Pulmonary artery endothelial cell (primary cell): ENCODE data around the gene COX17. TPM values are rescaled to one million over a fixed set of nuclear protein-coding genes. Genes with fewer than 3 reads are reported as not detected.

ENCODE experiments used
- DNase-seq: peaks from one replicate; pipeline ENCODE4 v3.0.0-alpha.2; 2011; ENCODE audit warnings: low read depth, low spot score
- total RNA-seq: library from RNA; depleted of rRNA; stranded (reverse); fragments of >200 nt; gene quantifications from 2 replicates; pipeline ENCODE4 v1.2.3, GENCODE V29; 2014

Gene COX17
- total RNA-seq, 1 donor from 2014 or later = 24.1 TPM

DNA sequence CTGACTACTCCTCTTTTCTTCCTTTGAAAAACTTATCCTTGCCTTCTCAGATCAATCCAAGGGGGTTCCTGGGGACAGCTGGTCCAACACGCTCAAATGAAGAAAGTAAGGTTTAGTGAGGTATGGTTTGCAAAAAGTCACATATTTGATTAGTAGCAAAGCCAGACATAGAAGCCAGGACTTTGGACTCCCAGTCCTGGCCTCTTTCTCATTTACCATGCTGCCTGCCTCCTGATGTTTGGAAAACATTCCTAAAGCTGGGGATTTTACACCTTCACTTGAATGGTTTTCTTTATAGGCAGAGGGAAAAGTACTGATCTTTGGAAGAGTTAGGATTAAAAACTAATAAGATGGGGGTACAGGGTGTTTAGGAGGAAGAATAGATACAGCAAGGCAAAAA is 31.4 kb downstream of the COX17 start:
- DNase-seq = no peak

DNA sequence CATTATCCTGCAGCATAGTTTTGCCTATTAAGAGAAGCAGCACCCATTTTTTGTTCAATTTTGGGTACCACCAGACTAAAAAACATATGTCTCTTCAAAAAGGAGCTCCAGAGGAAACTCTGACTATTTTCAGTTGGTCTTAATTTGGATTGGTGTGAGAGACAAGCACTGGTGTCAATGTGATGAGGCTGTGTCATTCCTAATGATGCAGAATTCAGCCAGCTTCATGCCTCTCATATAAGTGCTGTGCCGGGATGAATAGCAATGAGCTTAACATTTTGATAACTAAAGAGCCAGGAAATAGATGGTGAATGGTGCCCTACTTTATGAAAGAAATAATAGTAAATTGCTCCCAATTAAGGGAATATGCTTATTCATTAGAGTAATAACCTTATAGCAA is 32.7 kb downstream of the COX17 start:
- DNase-seq = no peak

DNA sequence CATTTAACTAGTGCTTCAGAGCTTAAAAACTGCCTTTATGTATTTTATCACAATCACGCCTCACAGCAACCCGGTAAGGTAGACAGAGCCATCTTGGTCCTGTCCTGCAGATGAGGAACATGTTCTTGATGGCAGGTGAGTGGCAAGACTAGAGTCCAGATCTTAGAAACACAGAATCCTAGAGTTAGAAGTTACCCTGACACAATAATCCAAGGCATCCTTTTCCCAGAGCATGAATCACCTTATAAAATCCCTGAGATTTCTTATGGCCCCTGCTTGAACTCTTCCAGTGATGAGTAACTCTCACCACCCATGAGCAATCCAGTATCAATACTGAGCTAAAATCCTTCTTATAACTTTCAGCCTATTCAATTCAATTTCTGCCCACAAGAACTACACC is 33.7 kb downstream of the COX17 start:
- DNase-seq = no peak

DNA sequence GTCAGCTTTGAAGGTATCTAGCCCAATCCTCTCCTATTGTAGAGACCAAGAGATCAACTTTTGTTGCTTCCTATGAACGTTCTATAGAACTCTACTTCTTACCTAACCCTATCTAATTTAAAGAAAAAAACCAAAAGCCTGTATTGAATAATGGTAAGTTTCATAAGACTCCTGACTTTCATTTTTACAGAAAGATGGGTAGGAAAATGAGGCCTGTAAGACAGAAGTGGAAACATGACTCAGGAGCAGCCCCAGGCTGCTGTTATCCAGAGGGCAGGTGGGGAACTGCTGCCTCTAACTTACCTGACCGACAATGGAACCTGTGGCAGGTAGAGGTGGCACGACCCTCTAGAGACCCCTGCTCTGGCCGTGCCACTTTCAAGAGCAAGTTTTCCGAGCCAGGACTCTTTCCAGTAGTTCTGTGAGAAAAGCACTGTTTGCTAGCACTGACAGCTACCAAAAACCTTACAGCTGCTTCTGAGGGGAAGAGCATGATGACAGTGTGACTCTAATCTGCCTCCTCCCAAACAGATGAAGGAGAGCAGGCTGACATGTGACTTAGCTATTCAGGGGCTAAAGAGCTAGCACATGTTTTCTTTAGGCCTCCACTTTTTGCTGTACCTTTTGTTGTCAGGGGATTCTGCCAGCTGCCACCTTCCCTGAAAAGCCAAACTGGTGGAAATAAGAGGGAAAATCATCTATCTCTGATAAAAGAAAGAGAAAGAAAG is 34.3 kb downstream of the COX17 start:
- no peak for DNase-seq

DNA sequence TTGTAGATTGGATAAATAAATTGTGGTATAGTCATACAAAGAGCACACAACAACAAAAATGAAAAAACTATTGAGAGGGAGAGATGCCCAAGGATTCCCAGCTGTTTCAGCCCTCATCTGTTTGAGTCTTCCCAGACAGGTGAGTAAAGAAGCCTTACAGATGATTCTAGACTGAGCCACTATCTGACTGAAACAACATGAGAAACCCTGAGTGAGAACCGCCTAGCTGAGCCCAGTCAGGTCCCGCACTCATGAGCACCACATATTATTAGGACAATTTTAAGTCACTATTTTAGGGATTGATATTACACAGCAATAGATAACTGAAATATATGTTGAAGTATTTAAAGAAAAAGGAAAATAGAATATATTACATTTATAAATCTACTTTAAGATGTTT is 35.8 kb downstream of the COX17 start:
- no peak for DNase-seq

DNA sequence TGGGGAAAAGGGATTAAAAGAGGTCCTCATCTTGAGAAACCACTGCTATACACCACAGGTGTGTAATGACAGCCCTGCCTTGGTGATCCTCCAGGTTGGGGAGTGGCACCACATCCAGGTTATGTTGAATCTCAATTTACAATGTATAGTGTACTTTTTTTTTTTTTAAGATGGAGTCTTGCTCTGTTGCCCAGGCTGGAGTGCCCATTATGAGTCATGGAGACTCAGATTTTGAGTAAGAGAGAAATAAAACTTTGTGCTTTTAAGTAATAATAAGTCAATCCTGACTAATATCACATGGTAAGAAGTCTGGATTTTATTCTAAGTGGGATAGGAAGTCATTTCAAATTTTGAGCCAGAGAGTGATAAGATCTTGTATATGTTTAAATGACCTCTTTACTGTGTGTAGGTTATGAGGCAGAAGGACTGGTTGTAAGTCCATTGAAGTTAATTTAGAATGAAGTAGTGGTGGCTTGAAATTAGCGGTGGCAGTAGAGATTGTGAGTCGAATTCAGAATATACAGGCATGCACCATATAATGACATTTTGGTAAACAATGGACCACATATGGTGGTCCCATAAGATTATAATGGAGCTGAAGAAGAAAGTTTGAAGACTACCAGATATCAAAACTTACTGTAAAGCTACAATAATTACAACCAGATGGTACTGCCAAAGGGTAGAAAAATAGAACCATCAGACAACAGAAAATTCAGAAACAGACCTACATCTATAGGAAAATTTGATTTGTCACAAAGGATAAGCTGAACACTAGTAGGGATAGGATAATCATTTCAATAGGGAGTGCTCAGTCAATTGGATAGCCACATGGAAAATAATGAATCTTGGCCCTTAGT is 37.5 kb downstream of the COX17 start:
- DNase-seq = no peak

DNA sequence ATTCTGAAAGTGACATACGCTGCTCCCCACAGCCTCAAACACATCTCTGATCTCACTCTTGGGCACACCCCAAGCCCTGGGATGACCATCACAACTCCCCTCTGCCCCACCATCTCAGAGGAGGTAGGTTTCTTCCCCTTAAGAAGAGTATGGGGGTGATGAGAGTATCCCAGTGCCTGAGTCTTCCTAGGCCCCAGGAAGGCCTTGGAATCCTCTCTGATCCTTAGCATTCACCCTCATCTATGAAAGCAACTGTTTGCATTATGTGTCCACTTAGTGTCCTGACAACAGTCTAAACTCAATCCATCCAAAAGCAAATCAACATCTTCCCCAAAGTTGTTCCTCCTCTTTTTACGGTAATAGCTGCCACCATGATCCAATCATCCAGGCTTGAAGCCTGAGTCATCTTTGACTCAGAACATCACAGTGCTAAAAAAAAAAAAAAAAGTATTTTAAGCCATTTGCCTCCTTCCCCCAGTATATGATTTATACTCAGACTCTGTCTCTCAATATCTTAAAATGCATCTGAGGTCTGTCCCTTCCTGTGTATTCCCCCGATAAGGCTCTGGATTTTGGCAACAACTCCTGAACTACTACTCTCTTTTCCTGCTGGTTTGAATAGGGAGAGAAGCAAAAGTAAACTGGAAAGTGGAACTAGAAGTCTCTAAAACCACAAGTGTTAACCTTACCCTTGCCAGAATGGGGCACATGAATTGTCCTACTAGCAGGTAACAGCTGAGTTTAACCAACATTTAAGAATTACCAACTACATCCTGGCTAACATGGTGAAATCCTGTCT is 39.3 kb downstream of the COX17 start:
- peak; percentile 62 for DNase-seq

DNA sequence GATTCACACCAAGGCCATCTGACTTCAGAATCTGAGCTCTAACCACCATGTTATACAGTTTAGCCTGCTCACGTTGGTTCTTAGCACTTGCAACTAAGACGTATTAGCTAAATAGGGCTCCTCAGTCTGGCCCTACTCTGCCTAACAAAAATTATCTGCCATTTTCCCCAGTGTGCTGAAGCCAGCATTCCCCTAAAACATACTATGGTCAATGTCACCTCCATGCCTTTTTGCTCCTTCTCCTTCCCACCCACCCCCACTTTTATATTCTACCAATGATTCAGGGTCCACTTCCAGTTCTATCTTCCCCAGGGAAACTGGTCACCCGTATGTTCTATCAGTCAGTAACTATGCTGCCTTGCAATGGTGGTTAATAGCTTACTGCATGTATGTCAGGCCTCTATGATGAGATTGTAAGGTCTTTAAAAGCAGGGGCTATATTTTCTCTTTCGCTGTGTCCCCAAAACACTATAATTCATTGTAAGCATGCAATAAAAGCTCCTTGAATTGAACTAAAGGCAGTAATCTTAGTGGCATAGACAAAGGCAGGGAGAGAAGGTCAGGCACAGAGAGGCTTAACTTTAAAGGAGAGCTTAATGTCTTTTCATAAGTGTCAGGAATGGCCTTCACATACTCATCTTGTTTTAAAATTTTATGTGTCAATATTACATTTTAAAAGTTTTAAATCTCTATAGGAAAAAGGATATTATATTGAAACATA is 40.2 kb downstream of the COX17 start:
- no peak for DNase-seq

DNA sequence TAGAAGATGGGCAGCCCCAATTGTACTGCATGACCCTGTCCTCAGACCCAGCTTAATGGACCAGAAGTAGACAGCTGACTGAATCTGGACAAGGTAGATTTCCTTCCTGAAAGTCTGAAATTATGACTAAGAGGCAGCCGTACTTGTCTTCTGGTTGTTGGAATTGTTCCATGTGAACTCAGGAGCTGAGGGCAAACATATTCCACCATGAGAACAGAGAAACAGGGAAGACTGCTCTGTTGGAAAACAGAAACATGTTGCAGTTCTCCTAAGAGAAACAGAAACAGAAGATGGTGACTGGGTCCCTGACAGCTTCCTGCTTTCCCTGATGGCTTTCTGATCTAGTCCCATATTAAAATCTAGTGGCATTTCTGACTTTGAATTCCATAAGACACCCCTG is 41.0 kb downstream of the COX17 start:
- DNase-seq = peak; percentile 24

DNA sequence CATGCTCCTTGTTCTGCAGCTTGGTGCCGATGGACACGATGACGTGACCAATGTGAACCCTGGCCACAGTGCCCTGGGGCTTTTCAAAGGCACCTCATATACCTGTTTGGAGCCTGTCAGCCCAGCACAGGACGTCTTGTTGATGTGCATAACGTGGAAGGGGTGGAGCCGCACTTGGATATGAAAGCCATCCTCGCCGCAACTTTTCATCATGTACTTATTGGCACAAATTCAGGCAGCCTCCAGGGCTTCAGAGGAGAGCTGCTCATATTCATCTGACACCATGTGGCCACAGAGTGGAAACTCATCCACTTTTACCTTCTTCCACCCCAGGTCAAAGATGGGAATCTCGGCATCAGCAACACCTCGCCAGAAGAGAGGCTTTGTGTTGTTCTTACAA is 41.5 kb downstream of the COX17 start:
- no peak for DNase-seq

DNA sequence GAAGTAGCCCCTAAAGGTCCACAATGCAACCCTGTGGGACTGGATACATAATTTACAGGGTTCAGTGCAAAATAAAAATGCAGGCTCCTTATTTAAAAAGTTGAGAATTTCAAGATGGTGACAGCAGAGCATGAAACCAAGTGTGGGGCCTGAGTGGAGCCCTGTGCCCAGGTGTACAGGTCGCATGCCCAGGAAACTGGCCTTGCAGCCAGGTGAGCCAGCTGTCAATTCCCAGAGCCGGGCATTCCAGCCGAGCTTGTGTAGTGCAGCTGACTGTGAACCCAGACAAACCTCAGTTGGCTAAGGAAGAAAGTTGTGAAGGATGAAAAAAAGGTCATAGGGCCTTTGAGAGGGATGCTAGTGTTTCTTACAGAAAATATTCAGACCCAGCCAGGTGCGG is 44.4 kb downstream of the COX17 start:
- no peak for DNase-seq

DNA sequence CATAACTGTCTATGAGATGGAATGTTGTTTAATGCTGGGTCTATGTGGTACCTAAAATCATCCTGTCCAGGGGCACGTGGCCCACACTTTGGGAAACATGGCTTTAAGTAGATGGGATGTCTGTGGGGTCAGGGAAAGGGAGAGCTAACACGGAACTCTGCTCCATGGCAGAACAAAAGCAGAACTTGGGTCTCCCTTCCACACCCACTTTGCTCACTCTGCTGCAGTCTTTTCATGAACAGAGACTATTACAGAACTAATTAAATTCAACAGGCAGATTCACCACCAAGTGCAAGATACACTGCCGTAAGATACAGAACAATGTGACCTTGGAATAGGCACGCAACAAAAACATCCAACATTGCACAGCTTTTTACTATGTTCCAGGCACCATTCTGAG is 45.0 kb downstream of the COX17 start:
- no peak for DNase-seq

DNA sequence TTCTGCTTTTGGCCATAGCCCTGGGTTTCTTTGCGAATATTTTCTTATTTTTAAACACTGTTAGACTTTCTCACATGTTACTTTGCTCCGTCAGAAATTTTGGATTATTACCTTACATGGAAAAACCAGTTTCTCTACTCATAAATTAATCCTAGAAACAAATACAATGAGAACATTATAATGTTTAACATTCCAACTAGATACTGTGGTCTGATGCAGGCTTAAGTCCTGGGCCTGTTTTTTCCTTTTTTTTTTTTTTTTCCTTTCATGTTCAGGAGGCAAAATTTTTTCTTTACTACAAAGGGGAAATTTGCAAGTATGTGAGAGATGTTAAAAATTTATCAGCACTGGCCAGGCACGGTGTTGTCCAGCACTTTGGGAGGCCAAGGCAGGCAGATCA is 45.7 kb downstream of the COX17 start:
- DNase-seq = no peak

DNA sequence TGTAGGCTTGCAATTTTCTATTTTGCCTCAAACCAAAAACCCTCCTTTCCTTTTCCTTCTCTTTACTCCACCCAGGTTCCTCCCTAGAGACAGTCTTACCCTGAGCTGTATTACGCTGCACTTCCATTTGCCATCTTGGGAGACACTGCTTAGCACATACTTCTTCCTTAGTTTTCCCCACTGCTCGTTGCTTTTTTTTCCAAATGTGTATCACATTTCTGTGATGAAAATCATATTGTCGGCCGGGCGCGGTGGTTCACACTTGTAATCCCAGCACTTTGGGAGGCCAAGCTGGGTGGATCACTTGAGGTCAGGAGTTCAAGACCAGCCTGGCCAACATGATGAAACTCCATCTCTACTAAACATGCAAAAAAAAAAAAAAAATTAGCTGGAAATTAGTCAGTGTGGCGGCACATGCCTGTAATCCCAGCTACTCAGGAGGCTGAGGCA is 46.3 kb downstream of the COX17 start:
- no peak for DNase-seq

DNA sequence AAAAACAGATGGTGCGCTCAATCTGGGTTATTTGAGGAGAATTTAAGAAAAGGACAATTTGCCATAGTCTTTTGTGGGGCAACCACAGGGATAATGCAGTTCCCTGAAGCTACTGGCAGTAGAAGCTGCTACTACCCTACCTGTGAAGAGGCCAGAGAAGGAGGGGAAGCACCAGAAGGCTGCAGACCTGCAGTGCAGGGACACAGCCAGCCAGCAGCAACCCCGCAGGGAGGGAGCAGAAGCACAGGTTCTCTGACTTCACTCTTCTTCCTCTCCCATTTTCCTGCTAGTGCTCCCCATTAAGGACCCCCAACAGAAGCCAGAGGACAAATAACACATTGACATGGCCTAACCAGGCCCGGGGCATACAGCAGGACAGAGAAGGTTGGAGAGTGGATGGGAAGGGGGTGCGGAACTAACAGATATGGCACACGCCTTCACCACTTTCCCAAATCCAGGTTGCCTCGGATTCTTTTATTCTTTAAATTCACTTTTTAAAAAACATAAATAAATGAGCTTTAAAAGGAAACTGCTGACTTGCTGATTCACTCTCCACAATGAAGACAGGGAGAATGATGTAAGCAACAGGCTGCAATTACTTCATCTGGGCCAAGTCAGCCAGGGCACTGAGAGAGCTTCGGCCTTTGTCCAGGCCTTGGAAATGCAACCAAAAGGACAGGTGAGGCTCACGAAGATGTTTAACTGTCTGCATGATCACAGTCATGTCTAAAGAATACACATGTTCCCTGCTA is 46.9 kb downstream of the COX17 start:
- DNase-seq = peak; percentile 36

DNA sequence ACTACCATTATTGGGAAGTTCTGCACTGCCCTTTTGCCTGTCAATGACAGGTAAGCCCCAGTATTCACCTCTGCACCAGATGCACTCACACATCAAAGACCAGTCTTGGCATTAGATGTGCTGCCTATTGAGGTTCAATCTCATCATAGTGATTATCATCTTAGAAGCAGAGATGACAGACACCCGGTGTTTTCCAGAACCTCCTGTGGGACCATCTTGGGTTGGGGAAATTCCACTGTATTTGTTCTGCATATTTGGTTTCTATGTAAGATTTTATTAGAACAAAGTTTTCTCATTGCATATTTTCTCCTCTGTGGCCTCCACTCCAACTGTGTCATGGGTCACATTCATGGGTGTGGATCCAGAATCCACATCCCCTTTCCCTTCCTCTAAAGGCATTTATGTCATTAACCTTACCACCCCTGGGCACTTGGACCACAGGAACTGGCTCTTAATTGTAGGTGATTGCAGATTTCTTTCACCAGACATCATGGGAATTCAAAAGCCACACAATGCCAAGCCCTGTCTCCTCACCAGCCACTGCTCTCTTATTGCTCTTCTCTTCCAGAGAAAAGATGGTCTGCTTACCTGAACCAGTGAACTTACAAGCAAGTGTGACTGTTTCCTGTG is 48.3 kb downstream of the COX17 start:
- no peak for DNase-seq

DNA sequence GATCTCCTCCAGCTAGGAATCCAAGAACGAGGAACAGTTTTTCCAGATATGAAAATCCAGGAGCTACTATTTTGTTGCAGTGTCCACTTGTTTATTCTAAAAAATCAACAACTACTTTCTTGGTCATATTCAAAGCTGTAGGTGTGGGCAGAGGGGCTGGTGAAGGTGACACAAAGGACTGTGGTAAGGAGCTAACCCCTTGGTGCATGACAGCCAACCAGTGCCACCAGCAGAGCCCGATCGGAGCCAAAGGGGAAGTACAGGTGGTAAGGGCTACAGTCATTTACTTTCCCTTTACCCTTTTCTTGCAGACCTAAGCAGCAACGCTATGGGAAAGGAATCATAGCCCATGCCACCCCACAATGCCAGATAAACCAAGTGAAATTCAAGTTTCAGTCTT is 48.8 kb downstream of the COX17 start:
- DNase-seq = no peak

DNA sequence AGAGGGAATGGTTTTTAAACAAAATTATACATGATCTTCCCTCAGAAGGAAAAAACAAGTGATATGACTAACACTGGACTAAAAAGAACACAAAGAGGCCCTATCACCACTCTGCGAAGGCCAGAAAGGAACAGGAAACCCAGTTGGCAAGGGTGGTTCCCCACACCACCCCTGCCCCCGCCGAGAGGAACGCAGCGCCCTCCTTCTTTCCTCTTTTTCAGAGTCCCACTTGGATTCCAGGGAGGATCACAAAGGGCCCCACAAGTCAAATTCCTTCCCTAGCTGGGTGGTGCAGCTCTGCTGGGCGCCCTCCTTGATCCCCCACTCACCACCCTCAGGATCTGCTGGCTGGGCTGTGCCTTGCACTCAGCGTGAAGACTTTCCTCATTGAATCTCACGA is 49.7 kb downstream of the COX17 start:
- peak; percentile 37 for DNase-seq

DNA sequence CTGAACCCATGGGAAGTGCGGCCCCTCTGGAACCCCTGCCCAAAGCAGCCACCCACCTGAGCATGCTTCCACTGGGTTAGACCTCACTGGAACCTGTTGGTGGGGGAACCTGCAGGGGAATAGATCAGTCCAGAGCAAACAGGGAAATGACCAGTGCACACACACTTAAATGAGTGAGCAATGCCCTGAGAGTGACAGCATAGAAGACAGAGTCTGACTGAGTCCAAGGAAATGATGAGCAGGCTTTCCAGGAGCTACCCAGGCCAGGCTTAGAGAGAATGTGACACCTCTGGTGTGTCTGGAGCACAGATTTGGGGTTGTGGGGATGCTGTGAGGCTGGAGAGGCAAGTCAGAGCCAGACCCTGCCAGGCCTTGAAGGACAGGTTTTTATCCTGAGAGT is 51.0 kb downstream of the COX17 start:
- no peak for DNase-seq

DNA sequence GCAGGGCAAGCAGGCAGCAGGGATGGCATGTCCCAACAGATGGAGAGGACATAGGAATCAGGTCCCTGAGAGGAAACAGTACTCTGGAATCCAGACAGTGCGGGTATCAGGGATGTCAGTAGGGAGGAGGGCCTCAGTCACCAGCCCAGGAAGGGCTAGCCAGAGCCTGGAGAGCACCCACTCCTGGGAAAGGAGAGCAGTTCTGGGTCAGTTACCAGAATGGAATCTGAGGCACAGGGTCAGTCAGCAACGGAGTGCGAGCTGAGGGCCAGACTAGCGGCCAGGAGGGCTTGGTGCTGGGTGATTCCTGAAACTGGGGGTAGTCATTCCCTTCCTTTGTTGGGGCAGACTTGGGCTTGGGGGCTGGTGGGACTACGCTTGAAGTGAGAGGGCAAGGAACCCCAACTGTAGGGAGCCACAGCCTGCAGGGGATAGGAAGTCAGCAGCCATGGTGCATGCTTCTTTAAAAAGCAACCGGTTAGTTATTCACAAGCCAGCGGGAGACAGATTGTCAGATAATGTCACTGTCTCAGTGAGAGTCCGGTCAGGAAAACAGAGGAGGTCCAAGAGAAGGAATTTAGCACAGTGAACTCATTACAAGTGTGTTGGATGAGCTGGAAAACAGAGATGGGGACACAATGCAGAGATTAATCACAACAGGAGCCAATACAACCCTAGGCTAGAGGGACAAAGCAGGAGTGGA is 51.6 kb downstream of the COX17 start:
- DNase-seq = no peak
